Panc1 (cell line): ENCODE data around the gene IL33. TPM values are rescaled to one million over a fixed set of nuclear protein-coding genes. Genes with fewer than 3 reads are reported as not detected.

Experiments
- ATAC-seq: fragments of 200-7000 bp; cut with Tn5 transposase; 2 replicates; pipeline ENCODE4 v1.9.1; 2020; ENCODE audit warnings: mild to moderate bottlenecking, moderate library complexity
- BruUV-seq: library from RNA; stranded (reverse); fragments of 400-500 nt; replicated peaks from 2 replicates; lab custom pipeline; 2021; lab: Mats Ljungman, UMichigan
- CTCF ChIA-PET: fragments of 300-600 bp; sonication (Branson Sonifier 250); formaldehyde crosslinking; loops from one replicate; lab custom pipeline; 2022; ENCODE audit warnings: antibody characterized with exemption; lab: Charles Lee
- POLR2A ChIA-PET: fragments of 300-600 bp; sonication (Branson Sonifier 250); formaldehyde crosslinking; loops from one replicate; lab custom pipeline; 2022; ENCODE audit warnings: antibody characterized with exemption; lab: Charles Lee
- DNase-seq: peaks from one replicate; pipeline ENCODE4 v3.0.0-alpha.2; 2010; ENCODE audit warnings: low read depth, low spot score
- H3K27ac ChIP-seq: 2 replicates; pipeline ENCODE4 v1.5.1; 2011; ENCODE audit warnings: mild to moderate bottlenecking, low read length, inconsistent platforms
- H3K27me3 ChIP-seq: fragments of 200-500 bp; sonication (Bioruptor generic); 2 replicates; pipeline ENCODE4 v1.6.0; 2014; ENCODE audit warnings: low read length, inconsistent platforms; ENCODE audit not compliant: control insufficient read depth, insufficient read depth
- H3K36me3 ChIP-seq: fragments of 200-500 bp; sonication (Bioruptor generic); 2 replicates; pipeline ENCODE4 v1.5.1; 2014; ENCODE audit warnings: inconsistent platforms, mild to moderate bottlenecking, low read length, moderate library complexity; ENCODE audit not compliant: control insufficient read depth, insufficient read depth
- H3K4me1 ChIP-seq: 2 replicates; pipeline ENCODE4 v1.5.1; 2011; ENCODE audit warnings: inconsistent platforms, mild to moderate bottlenecking, low read length, moderate library complexity; ENCODE audit not compliant: control insufficient read depth, insufficient read depth
- H3K4me3 ChIP-seq, 2 experiments: 2 replicates each; pipeline ENCODE4 v1.5.1; 2011 to 2012; ENCODE audit warnings: low read depth in 2 of 2, low read length in 2 of 2, mild to moderate bottlenecking in 2 of 2, inconsistent platforms in 1 of 2, moderate library complexity in 1 of 2
- H3K9me3 ChIP-seq: fragments of 200-500 bp; sonication (Bioruptor generic); 2 replicates; pipeline ENCODE4 v1.5.1; 2014; ENCODE audit warnings: low read depth, mild to moderate bottlenecking, inconsistent platforms, low read length, moderate library complexity; ENCODE audit not compliant: control insufficient read depth, insufficient read depth
- POLR2AphosphoS5 ChIP-seq: IDR thresholded peaks from 2 replicates; pipeline ENCODE4 v1.6.1; 2012; ENCODE audit warnings: mild to moderate bottlenecking, low read depth, low read length, moderate library complexity
- SIN3A ChIP-seq: IDR thresholded peaks from 2 replicates; pipeline ENCODE4 v1.6.1; 2012; ENCODE audit warnings: low read depth, mild to moderate bottlenecking, low read length, moderate library complexity, borderline replicate concordance; ENCODE audit not compliant: insufficient read depth
- TCF7L2 ChIP-seq: IDR thresholded peaks from 2 replicates; pipeline ENCODE4 v1.6.1; 2011; ENCODE audit warnings: mild to moderate bottlenecking, low read depth, low read length, inconsistent platforms
- in situ Hi-C: cut with HindIII; loops from 2 replicates; pipeline ENCODE4 v1.10.0; 2016; ENCODE audit warnings: low sequenced_read_pairs, low pct_unique_long_range_greater_than_20kb
- intact Hi-C: fragments of 100-400 bp; cut with micrococcal nuclease; formaldehyde crosslinking; loops from one replicate; pipeline ENCODE4 v1.10.0; 2022; ENCODE audit not compliant: unreplicated experiment
- total RNA-seq: library from RNA; stranded (reverse); gene quantifications from one replicate; pipeline ENCODE4 v1.2.1, GENCODE V29; 2021; ENCODE audit not compliant: unreplicated experiment
- TF ChIP-seq, protein P1 (sequence below), 2 experiments: IDR thresholded peaks; 2 replicates each; pipeline ENCODE4 v1.6.1; 2011 to 2012; ENCODE audit warnings: low read depth in 2 of 2, control low read depth in 1 of 2, low read length in 1 of 2, mild to moderate bottlenecking in 1 of 2, moderate library complexity in 1 of 2; ENCODE audit not compliant: insufficient read depth in 1 of 2
- TF ChIP-seq, protein P2 (sequence below): fragments of 450-650 bp; IDR thresholded peaks from 2 replicates; pipeline ENCODE4 v1.5.1; 2017; ENCODE audit warnings: mild to moderate bottlenecking

IL33 gene
- total RNA-seq, 1 experiment from 2014 or later, result not detected

DNA sequence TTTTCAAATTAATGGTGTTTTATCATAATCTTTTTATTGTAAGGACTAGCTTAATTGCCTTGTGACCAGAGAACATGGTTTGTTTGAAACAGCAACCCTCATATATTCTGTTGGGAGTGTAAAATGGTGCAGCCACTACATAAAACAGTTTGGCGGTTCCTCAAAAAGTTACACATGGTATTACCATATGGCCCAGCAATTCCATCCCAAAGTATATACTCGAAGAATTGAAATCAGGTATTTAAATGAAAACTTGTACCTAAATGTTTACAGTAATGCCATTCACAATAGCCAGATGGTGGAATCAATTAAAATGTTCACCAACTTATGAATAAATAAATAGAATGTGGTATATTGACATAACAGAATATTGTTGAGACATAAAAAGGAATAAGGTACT is 14.8 kb upstream of the IL33 start:
- no peak overlapping the region for H3K4me3 ChIP-seq

DNA sequence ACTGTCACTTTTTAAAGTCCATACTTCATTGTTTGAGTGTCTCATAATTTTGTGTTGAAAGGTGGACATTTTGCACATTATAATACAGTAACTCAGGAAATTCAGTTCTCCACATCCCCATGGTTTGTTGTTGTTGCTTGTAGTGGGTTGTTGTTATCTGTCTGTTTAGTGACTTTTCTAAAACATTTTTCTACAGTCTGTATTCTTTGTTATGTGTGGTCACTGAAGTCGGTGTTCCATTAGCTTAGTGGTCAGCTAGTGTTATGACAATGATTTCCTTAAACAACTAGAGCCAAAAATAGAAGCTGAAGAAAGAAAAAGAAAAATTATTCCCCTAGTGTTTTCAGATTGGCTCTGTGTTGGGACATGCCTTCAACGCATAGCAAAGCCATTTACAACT is 5.6 kb upstream of the IL33 start:
- H3K27ac ChIP-seq, result no peak overlapping the region
- no peak overlapping the region for H3K4me3 ChIP-seq
- no peak for ATAC-seq
- CTCF ChIA-PET, result no interaction called here
- no peaks in the 10 kb centered on the region for H3K4me1 ChIP-seq
- DNase-seq, result no peak
- BruUV-seq, result no TSS peak
- in situ Hi-C loops (no loop called here), intact Hi-C loops (no loop called here)
- no peaks in the 10 kb centered on the region for H3K27me3 ChIP-seq
- no peaks in the 10 kb centered on the region for H3K36me3 ChIP-seq
- TF ChIP-seq SIN3A, result no peak
- TF ChIP-seq TCF7L2, result no peak
- TF ChIP-seq, protein P1, sequence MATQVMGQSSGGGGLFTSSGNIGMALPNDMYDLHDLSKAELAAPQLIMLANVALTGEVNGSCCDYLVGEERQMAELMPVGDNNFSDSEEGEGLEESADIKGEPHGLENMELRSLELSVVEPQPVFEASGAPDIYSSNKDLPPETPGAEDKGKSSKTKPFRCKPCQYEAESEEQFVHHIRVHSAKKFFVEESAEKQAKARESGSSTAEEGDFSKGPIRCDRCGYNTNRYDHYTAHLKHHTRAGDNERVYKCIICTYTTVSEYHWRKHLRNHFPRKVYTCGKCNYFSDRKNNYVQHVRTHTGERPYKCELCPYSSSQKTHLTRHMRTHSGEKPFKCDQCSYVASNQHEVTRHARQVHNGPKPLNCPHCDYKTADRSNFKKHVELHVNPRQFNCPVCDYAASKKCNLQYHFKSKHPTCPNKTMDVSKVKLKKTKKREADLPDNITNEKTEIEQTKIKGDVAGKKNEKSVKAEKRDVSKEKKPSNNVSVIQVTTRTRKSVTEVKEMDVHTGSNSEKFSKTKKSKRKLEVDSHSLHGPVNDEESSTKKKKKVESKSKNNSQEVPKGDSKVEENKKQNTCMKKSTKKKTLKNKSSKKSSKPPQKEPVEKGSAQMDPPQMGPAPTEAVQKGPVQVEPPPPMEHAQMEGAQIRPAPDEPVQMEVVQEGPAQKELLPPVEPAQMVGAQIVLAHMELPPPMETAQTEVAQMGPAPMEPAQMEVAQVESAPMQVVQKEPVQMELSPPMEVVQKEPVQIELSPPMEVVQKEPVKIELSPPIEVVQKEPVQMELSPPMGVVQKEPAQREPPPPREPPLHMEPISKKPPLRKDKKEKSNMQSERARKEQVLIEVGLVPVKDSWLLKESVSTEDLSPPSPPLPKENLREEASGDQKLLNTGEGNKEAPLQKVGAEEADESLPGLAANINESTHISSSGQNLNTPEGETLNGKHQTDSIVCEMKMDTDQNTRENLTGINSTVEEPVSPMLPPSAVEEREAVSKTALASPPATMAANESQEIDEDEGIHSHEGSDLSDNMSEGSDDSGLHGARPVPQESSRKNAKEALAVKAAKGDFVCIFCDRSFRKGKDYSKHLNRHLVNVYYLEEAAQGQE (IDR thresholded peaks at IDR 0.05; ENCODE audit: insufficient read depth in 1 of 2, low read depth in 2 of 2, low read length in 1 of 2), result no peak
- TF ChIP-seq POLR2AphosphoS5, result no peak
- TF ChIP-seq, protein P2, sequence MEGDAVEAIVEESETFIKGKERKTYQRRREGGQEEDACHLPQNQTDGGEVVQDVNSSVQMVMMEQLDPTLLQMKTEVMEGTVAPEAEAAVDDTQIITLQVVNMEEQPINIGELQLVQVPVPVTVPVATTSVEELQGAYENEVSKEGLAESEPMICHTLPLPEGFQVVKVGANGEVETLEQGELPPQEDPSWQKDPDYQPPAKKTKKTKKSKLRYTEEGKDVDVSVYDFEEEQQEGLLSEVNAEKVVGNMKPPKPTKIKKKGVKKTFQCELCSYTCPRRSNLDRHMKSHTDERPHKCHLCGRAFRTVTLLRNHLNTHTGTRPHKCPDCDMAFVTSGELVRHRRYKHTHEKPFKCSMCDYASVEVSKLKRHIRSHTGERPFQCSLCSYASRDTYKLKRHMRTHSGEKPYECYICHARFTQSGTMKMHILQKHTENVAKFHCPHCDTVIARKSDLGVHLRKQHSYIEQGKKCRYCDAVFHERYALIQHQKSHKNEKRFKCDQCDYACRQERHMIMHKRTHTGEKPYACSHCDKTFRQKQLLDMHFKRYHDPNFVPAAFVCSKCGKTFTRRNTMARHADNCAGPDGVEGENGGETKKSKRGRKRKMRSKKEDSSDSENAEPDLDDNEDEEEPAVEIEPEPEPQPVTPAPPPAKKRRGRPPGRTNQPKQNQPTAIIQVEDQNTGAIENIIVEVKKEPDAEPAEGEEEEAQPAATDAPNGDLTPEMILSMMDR, result no peak
- H3K9me3 ChIP-seq, result no peaks in the 10 kb centered on the region
- POLR2A ChIA-PET, result no interaction called here

More for the DNA sequence above, 14.8 kb upstream of the IL33 start:
- Histone ChIP-seq H3K27ac (no peak overlapping the region), H3K4me1 (no peaks in the 10 kb centered on the region), H3K9me3 (no peaks in the 10 kb centered on the region), H3K27me3 (no peaks in the 10 kb centered on the region), H3K36me3 (no peaks in the 10 kb centered on the region)
- in situ Hi-C loops (no loop called here), intact Hi-C loops (no loop called here)
- no TSS peak for BruUV-seq
- TF ChIP-seq SIN3A, result no peak
- TF ChIP-seq POLR2AphosphoS5, result no peak
- TF ChIP-seq, protein P1 (IDR thresholded peaks at IDR 0.05; ENCODE audit: insufficient read depth in 1 of 2, low read depth in 2 of 2, low read length in 1 of 2), result no peak
- TF ChIP-seq, protein P2, result no peak
- no peak for TF ChIP-seq TCF7L2
- DNase-seq (no peak), ATAC-seq (no peak)
- ChIA-PET CTCF (no interaction called here), POLR2A (no interaction called here)
